Testis (tissue), 2 donors: ENCODE measurements around the gene SYK.
"Not testable (repeated sequence)": the region's sequence is repeated elsewhere in the genome, so short reads cannot be mapped to it uniquely, and the experiment has no call there.

ENCODE experiments used
- POLR2A ChIP-seq: fragments of 450-650 bp; IDR thresholded peaks from one replicate; pipeline ENCODE4 v1.6.1; 2017; ENCODE audit warnings: antibody characterized with exemption, mild to moderate bottlenecking, moderate library complexity
- TF ChIP-seq, protein P1 (sequence below), 3 experiments: fragments of 450-650 bp in 2 of 3; fragments of 200-600 bp in 1 of 3; sonication (generic) in 1 of 3; IDR thresholded peaks; one replicate each; pipeline ENCODE4 v1.5.1; 2016 to 2019; ENCODE audit warnings: antibody characterized with exemption in 3 of 3, mild to moderate bottlenecking in 2 of 3, moderate library complexity in 1 of 3

DNA sequence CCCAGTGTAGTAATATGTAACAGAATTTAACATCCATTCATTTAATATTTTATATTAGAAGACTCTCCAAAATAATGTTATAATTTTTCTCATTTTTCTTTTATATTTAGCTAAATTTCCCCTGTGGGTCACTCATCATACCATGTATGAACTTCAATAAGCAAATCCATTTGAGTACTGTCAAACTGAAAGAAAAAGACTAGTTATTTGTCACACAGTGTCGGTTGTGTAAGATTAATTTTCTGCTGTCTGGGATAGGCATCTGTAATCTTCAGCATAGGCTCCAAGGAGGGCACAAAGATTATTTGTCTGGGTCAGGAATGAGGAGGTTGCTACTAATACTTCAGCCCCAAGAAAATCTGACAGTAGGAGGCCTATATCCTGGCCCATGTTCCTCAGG is 13.1 kb upstream of the SYK start:
- TF ChIP-seq, protein P1, sequence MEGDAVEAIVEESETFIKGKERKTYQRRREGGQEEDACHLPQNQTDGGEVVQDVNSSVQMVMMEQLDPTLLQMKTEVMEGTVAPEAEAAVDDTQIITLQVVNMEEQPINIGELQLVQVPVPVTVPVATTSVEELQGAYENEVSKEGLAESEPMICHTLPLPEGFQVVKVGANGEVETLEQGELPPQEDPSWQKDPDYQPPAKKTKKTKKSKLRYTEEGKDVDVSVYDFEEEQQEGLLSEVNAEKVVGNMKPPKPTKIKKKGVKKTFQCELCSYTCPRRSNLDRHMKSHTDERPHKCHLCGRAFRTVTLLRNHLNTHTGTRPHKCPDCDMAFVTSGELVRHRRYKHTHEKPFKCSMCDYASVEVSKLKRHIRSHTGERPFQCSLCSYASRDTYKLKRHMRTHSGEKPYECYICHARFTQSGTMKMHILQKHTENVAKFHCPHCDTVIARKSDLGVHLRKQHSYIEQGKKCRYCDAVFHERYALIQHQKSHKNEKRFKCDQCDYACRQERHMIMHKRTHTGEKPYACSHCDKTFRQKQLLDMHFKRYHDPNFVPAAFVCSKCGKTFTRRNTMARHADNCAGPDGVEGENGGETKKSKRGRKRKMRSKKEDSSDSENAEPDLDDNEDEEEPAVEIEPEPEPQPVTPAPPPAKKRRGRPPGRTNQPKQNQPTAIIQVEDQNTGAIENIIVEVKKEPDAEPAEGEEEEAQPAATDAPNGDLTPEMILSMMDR (IDR thresholded peaks at IDR 0.05), result not testable (repeated sequence)
- TF ChIP-seq POLR2A, result not testable (repeated sequence)
